ENCODE results near the gene CPT1B.

DNA sequence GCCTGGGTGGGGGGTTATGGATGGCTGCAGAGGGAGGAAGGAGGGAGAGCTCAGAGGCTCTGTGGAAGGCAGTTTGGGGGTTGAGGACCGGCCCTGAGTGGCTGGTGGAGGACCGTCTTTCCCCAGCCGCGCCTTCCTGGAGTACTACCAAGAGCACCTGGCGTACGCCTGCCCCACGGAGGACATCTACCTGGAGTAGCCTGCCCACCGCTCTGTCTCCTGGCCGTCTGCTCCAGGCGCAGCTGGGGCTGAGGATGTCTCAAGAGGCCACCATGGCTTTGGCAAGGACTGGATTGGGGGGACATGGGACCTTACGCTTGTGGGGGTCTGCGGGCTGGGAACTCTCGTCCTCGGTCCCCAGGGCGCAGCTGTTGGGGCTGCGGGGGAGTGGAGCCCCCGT lies 32.4 kb upstream of the CPT1B start:
- TF ChIP-seq POLR2A (IDR thresholded peaks at IDR 0.05): no peak
- TF ChIP-seq, protein P1, sequence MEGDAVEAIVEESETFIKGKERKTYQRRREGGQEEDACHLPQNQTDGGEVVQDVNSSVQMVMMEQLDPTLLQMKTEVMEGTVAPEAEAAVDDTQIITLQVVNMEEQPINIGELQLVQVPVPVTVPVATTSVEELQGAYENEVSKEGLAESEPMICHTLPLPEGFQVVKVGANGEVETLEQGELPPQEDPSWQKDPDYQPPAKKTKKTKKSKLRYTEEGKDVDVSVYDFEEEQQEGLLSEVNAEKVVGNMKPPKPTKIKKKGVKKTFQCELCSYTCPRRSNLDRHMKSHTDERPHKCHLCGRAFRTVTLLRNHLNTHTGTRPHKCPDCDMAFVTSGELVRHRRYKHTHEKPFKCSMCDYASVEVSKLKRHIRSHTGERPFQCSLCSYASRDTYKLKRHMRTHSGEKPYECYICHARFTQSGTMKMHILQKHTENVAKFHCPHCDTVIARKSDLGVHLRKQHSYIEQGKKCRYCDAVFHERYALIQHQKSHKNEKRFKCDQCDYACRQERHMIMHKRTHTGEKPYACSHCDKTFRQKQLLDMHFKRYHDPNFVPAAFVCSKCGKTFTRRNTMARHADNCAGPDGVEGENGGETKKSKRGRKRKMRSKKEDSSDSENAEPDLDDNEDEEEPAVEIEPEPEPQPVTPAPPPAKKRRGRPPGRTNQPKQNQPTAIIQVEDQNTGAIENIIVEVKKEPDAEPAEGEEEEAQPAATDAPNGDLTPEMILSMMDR (IDR thresholded peaks at IDR 0.05): no peak

Measured in esophagus squamous epithelium (tissue), 4 donors.